ENCODE data around the gene LY6G6C. TPM values are rescaled to one million over a fixed set of nuclear protein-coding genes. Genes with fewer than 3 reads are reported as not detected.
A peak's percentile ranks its signal among the peaks of the same experiment; 100 is the strongest.

LY6G6C gene
- total and polyA plus RNA-seq, 2 of the 13 experiments (the other 11 are each of a cell fraction or from before 2014, with no cell fraction given): 0.15 TPM; not detected in 1

GRCh38 chr6:31736768-31737314 is 15.3 kb upstream of the LY6G6C start:
- ChIA-PET CTCF (ENCODE audit: low intra/inter-chr PET ratio, low total read pairs) (no interaction called here), POLR2A (interaction anchor here (0.5 to 11.3 kb wide), 52 partner anchors 7 to 1235 kb away, joined by 3 to 279 read pairs (median 9); partner anchors contain the start of genes ABHD16A, APOM, BAG6 and C2)
- intact Hi-C loops (cut with micrococcal nuclease; ENCODE audit: unreplicated experiment): loop anchor here (1.0 to 5.0 kb wide), 3 partner anchors 8 to 70 kb away; partner anchors contain the start of genes ABHD16A, DDAH2 and LSM2
- H3K79me2 ChIP-seq (ENCODE audit: insufficient read depth, low read length): peaks cover 41% of the 10 kb centered on the region
- H3K4me3 ChIP-seq (replicated peaks in 1 of 3; ENCODE audit: insufficient read depth in 1 of 3, low read depth in 2 of 3, low read length in 3 of 3): peak overlapping the region; percentile 71 to 92 (median 92)
- peaks cover 13 to 31% of the 10 kb centered on the region in 2 experiments for H3K36me3 ChIP-seq (replicated peaks in 1 of 2; ENCODE audit: control insufficient read depth in 1 of 2, insufficient read depth in 2 of 2, low read length in 2 of 2)
- H3K4me1 ChIP-seq (ENCODE audit: insufficient read depth, low read length): peaks cover 71% of the 10 kb centered on the region
- peak overlapping the region; percentile 99 for H3K27ac ChIP-seq (ENCODE audit: extremely low read length, insufficient read depth, low read length)
- 2% methylated on average over 10 of the region's 10 CpGs for WGBS (ENCODE audit: low lambda C conversion rate)
- no peak for FAIRE-seq
- peaks cover 24% of the 10 kb centered on the region; the same call in 1 of the 2 replicates for H4K20me1 ChIP-seq (ENCODE audit: insufficient read depth, low read length)
- DNase-seq (ENCODE audit: low spot score): peak; percentile 33
- peak; percentile 4; the same call in 2 of the 3 replicates for ATAC-seq
- TSS peak; percentile 68 for BruUV-seq (replicated peaks)
- peak overlapping the region; percentile 98 for H3K4me2 ChIP-seq (ENCODE audit: low read depth, low read length)
- in situ Hi-C loops (cut with HindIII; ENCODE audit: extremely low pct_ligation_motif_present, low pct_unique_long_range_greater_than_20kb): no loop called here
- H2AFZ ChIP-seq (ENCODE audit: low read length): no peak overlapping the region
- H3K9me3 ChIP-seq (ENCODE audit: low read length): no peaks in the 10 kb centered on the region
- H3K27me3 ChIP-seq (ENCODE audit: control insufficient read depth in 1 of 2, insufficient read depth in 2 of 2, low read length in 2 of 2): no peaks in the 10 kb centered on the region; a peak in 1 of 5 replicates
- peak overlapping the region; percentile 98 for H3K9ac ChIP-seq (ENCODE audit: insufficient read depth, low read depth, low read length)
- TF ChIP-seq MTF1 (CRISPR knock-in tag; IDR thresholded peaks at IDR 0.05) (0 out of 2 replicates have a peak, but pooled peaks have one; percentile 54), HBP1 (CRISPR knock-in tag; IDR thresholded peaks at IDR 0.05; ENCODE audit: low read depth) (no peak; the same call in 1 of the 2 replicates), ZNF879 (CRISPR knock-in tag; IDR thresholded peaks at IDR 0.05) (peak; percentile 73), ZNF790 (CRISPR knock-in tag; IDR thresholded peaks at IDR 0.05; ENCODE audit: borderline replicate concordance) (0 out of 2 replicates have a peak, but pooled peaks have one; percentile 25), MIXL1 (CRISPR knock-in tag; IDR thresholded peaks at IDR 0.05) (no peak), KLF12 (CRISPR knock-in tag; IDR thresholded peaks at IDR 0.05; ENCODE audit: borderline replicate concordance) (0 out of 2 replicates have a peak, but pooled peaks have one; percentile 3), RBM22 (optimal IDR thresholded peaks at IDR 0.05; ENCODE audit: low read length) (peak; percentile 46), ETV6 (CRISPR knock-in tag; conservative IDR thresholded peaks at IDR 0.05) (no peak), ZNF274 (CRISPR knock-in tag; IDR thresholded peaks at IDR 0.05) (0 out of 2 replicates have a peak, but pooled peaks have one; percentile 46), CBX2 (IDR thresholded peaks at IDR 0.05; ENCODE audit: low read depth, low read length) (no peak), CBX2 (CRISPR knock-in tag; IDR thresholded peaks at IDR 0.05; ENCODE audit: low read depth) (0 out of 2 replicates have a peak, but pooled peaks have one; percentile 10), GMEB2 (CRISPR knock-in tag; IDR thresholded peaks at IDR 0.05; ENCODE audit: low read depth) (0 out of 2 replicates have a peak, but pooled peaks have one; percentile 15)
- TF ChIP-seq, protein P1, sequence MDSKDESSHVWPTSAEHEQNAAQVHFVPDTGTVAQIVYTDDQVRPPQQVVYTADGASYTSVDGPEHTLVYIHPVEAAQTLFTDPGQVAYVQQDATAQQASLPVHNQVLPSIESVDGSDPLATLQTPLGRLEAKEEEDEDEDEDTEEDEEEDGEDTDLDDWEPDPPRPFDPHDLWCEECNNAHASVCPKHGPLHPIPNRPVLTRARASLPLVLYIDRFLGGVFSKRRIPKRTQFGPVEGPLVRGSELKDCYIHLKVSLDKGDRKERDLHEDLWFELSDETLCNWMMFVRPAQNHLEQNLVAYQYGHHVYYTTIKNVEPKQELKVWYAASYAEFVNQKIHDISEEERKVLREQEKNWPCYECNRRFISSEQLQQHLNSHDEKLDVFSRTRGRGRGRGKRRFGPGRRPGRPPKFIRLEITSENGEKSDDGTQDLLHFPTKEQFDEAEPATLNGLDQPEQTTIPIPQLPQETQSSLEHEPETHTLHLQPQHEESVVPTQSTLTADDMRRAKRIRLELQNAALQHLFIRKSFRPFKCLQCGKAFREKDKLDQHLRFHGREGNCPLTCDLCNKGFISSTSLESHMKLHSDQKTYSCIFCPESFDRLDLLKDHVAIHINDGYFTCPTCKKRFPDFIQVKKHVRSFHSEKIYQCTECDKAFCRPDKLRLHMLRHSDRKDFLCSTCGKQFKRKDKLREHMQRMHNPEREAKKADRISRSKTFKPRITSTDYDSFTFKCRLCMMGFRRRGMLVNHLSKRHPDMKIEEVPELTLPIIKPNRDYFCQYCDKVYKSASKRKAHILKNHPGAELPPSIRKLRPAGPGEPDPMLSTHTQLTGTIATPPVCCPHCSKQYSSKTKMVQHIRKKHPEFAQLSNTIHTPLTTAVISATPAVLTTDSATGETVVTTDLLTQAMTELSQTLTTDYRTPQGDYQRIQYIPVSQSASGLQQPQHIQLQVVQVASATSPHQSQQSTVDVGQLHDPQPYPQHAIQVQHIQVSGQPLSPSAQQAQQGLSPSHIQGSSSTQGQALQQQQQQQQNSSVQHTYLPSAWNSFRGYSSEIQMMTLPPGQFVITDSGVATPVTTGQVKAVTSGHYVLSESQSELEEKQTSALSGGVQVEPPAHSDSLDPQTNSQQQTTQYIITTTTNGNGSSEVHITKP (CRISPR knock-in tag; IDR thresholded peaks at IDR 0.05; ENCODE audit: low read depth): no peak; the same call in 1 of the 2 replicates

All from HepG2 (cell line).